CD8-positive, alpha-beta memory T cell (primary cell): ENCODE measurements around the gene CTSW. TPM values are rescaled to one million over a fixed set of nuclear protein-coding genes. Genes with fewer than 3 reads are reported as not detected.

Source experiments
- CTCF ChIA-PET: fragments of 350-600 bp; sonication (Branson Sonifier 250); formaldehyde crosslinking; loops from one replicate; lab custom pipeline; 2021; ENCODE audit warnings: antibody characterized with exemption; lab: Charles Lee
- POLR2A ChIA-PET: fragments of 350-600 bp; sonication (Branson Sonifier 250); formaldehyde crosslinking; loops from one replicate; lab custom pipeline; 2021; ENCODE audit warnings: antibody characterized with exemption; lab: Charles Lee
- DNase-seq, 5 donors: peaks; one replicate each; pipeline versions ENCODE4 v3.0.0 to v3.0.0-alpha.2; 2020 to 2022; ENCODE audit warnings: mixed read lengths in 1 of 5
- H3K27ac ChIP-seq: one replicate; pipeline ENCODE4 v1.7.0; 2013; ENCODE audit warnings: low read depth, mild to moderate bottlenecking, low read length, moderate library complexity
- H3K27me3 ChIP-seq: 2 replicates; pipeline ENCODE4 v1.7.0; 2013; ENCODE audit warnings: low read length, mild to moderate bottlenecking; ENCODE audit not compliant: insufficient read depth, poor library complexity, severe bottlenecking
- H3K36me3 ChIP-seq: 2 replicates; pipeline ENCODE4 v1.7.0; 2013; ENCODE audit warnings: mild to moderate bottlenecking, low read length, moderate library complexity; ENCODE audit not compliant: insufficient read depth
- H3K4me1 ChIP-seq: 2 replicates; pipeline ENCODE4 v1.7.0; 2013; ENCODE audit warnings: mild to moderate bottlenecking, low read length, moderate library complexity; ENCODE audit not compliant: insufficient read depth
- H3K4me3 ChIP-seq: 2 replicates; pipeline ENCODE4 v1.7.0; 2013; ENCODE audit warnings: mild to moderate bottlenecking, low read length
- H3K9me3 ChIP-seq: 2 replicates; pipeline ENCODE4 v1.7.0; 2013; ENCODE audit warnings: mild to moderate bottlenecking, low read length
- H3K27ac Mint-ChIP-seq, 8 donors: one replicate each; pipeline ENCODE4 v1.8.0; 2020 to 2021; ENCODE audit warnings: mixed read lengths in 8 of 8, mild to moderate bottlenecking in 6 of 8, inconsistent platforms in 3 of 8, moderate library complexity in 3 of 8
- H3K27me3 Mint-ChIP-seq, 2 donors: one replicate each; pipeline ENCODE4 v1.8.0; 2020 to 2021; ENCODE audit warnings: mixed read lengths in 2 of 2, mild to moderate bottlenecking in 1 of 2, moderate library complexity in 1 of 2
- H3K36me3 Mint-ChIP-seq, 3 donors: one replicate each; pipeline ENCODE4 v1.8.0; 2020 to 2021; ENCODE audit warnings: mixed read lengths in 3 of 3, inconsistent platforms in 1 of 3, mild to moderate bottlenecking in 1 of 3
- H3K4me1 Mint-ChIP-seq, 3 donors: one replicate each; pipeline ENCODE4 v1.8.0; 2020 to 2021; ENCODE audit warnings: mixed read lengths in 3 of 3, inconsistent platforms in 1 of 3, mild to moderate bottlenecking in 1 of 3
- H3K4me3 Mint-ChIP-seq, 7 donors: one replicate each; pipeline ENCODE4 v1.8.0; 2020 to 2021; ENCODE audit warnings: mixed read lengths in 7 of 7, mild to moderate bottlenecking in 6 of 7, moderate library complexity in 4 of 7, inconsistent platforms in 2 of 7
- H3K9me3 Mint-ChIP-seq, 5 donors: one replicate each; pipeline ENCODE4 v1.8.0; 2020 to 2022; ENCODE audit warnings: mixed read lengths in 5 of 5, mild to moderate bottlenecking in 3 of 5, moderate library complexity in 2 of 5, inconsistent platforms in 1 of 5
- polyA plus RNA-seq: library from polyadenylated mRNA; unstranded; fragments of 300-500 nt; fragmentation: Illumina TruSeq; gene quantifications from one replicate; pipeline ENCODE4 v1.2.3, GENCODE V29; 2021
- total RNA-seq, 2 experiments: library from RNA; stranded (reverse); gene quantifications; one replicate each; pipeline ENCODE4 v1.2.3, GENCODE V29; 2021

Gene CTSW
- total and polyA plus RNA-seq, 3 experiments from 2014 or later = 40.9 to 1,046 (median 44.3) TPM

DNA sequence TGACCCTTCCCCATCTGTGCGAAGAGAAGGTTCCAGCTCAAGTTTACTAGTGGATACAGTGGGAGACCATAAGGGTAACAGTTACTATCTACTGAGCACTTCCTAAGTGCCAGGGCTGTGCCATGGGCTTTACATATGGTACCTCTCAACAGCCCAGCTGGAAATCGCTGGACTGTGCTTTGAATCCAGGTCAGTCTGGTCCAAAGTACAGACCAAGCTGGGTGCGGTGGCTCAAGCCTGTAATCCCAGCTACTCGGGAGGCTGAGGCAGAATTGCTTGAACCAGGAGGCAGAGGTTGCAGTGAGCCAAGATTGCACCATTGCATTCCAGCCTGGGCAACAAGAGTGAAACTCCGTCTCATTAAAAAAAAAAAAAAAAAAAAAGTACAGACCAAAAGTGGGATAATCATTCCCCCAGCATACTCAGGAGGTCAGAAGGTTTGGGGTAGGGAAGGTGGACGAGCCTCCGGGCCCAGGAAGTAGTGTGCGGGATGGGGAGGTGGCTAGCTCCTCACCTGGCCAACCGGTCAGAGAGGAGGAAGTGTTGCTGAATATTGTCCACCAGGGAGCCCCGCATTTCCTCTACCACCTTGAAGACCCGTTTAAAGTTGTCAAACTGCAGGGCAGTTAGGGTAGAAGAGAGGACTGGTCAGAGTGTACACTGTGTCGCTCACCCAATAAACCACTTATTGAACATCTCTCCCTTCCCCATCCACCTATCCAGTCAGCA lies 6.3 kb downstream of the CTSW start:
- H3K4me3 ChIP-seq = no peak overlapping the region
- H3K27me3 ChIP-seq = no peaks in the 10 kb centered on the region
- Mint-ChIP-seq H3K4me3 (peak overlapping the region in 3 of 7 donors; percentile 87 to 92 (median 89)), H3K4me1 (peaks cover 49 to 64% (median 61%) of the 10 kb centered on the region in 3 donors), H3K27ac (peak overlapping the region in 5 of 8 donors; percentile 14 to 97 (median 62)), H3K9me3 (no peaks in the 10 kb centered on the region), H3K27me3 (no peaks in the 10 kb centered on the region), H3K36me3 (peaks cover 0 to 52% (median 0%) of the 10 kb centered on the region in 3 donors)
- peaks cover 41% of the 10 kb centered on the region for H3K4me1 ChIP-seq
- H3K9me3 ChIP-seq = no peaks in the 10 kb centered on the region
- no peak for DNase-seq
- POLR2A ChIA-PET = interaction anchor here (0.7 to 2.3 kb wide), 7 partner anchors 12 to 100 kb away, joined by 3 to 14 read pairs (median 4); partner anchors contain the start of genes CFL1 and MUS81
- CTCF ChIA-PET = interaction anchor here (1.0 to 21.9 kb wide), 13 partner anchors 8 to 175 kb away, joined by 3 to 560 read pairs (median 16); partner anchors contain the start of genes BANF1, CFL1, CTSW and EFEMP2
- H3K27ac ChIP-seq = no peak overlapping the region
- H3K36me3 ChIP-seq = peaks cover 17% of the 10 kb centered on the region

DNA sequence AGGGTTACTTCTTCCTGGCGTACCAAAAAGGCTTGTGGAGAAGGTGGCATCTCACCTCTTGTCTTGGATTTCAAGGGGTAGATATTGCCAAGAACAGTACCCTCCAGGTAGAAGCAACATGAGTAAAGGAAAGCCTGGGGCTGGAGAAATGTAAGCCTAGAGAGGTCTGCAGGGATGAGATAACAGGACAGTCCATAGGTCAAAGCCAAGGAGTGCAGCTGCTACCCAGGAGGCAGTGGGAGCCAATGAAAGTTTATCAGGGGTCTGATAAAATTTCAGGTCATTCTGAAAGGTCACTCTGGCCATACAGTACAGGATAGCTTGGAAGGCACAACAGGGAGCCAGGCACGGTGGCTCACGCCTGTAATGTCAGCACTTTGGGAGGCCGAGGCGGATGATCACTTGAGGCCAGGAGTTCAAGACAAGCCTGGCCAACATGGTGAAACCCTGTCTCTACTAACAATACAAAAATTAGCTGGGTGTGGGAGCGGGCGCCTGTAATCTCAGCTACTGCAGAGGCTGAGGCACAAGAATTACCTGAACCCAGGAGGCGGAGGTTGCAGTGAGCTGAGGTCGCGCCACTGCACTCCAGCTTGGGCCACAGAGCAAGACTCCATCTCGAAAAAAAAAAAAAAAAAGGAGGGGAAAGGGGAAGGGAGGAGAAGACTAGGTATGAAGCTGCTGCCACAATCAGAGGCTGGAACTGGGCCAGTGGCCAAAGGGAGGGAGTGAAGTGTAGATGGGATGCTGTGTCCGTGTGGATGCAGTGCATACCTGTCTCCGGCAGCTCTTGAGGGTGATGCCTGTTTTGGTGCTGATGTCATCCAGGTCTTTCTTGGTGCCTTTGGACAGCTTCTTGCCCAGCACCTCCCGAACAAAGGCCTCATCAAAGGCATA lies 7.4 kb downstream of the CTSW start:
- H3K27ac ChIP-seq = peak overlapping the region; percentile 87
- no peaks in the 10 kb centered on the region for H3K27me3 ChIP-seq
- ChIA-PET POLR2A (interaction anchor here (0.6 to 4.5 kb wide), 5 partner anchors 13 to 45 kb away, joined by 3 to 30 read pairs (median 5); partner anchors contain the start of genes C11orf68 and MUS81), CTCF (interaction anchor here (1.0 to 21.9 kb wide), 10 partner anchors 13 to 175 kb away, joined by 3 to 560 read pairs (median 14); partner anchors contain the start of genes C11orf68, CFL1, CTSW and EFEMP2)
- Mint-ChIP-seq H3K4me1 (peaks cover 43 to 60% (median 59%) of the 10 kb centered on the region in 3 donors), H3K36me3 (peaks cover 0 to 49% (median 0%) of the 10 kb centered on the region in 3 donors), H3K27ac (peak overlapping the region; percentile 84 to 99 (median 94)), H3K9me3 (no peaks in the 10 kb centered on the region), H3K4me3 (peak overlapping the region; percentile 83 to 97 (median 92)), H3K27me3 (no peaks in the 10 kb centered on the region)
- H3K9me3 ChIP-seq = no peaks in the 10 kb centered on the region
- peaks cover 17% of the 10 kb centered on the region for H3K36me3 ChIP-seq
- peak overlapping the region; percentile 94 for H3K4me3 ChIP-seq
- peaks cover 36% of the 10 kb centered on the region for H3K4me1 ChIP-seq
- no peak for DNase-seq

DNA sequence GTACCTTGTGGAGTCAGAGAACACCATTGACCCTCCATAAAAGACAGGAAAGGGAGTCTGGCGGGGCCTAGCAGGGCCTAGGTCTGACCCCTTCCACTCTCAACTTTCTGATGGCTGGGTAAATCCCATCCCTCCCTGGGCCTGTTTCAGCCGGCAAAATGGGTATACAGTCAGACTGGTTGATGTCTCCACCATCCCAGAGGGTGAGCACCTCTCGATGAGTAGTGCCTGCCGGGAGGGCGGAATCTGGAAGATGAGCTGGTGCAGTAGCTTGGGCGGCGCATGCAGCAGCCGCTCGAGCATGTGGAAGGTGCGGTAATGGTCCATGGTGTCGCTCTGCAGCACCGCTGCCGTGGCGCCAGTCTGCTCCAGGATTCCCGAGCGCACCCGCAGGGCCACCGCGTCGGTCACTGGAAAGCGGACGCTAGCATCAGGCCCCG lies 8.1 kb downstream of the CTSW start:
- no peaks in the 10 kb centered on the region for H3K9me3 ChIP-seq
- peak overlapping the region; percentile 94 for H3K4me3 ChIP-seq
- ChIA-PET POLR2A (interaction anchor here (0.5 to 6.0 kb wide), 20 partner anchors 13 to 273 kb away, joined by 3 to 140 read pairs (median 4); partner anchors contain the start of genes BANF1, C11orf68, CFL1 and KAT5), CTCF (interaction anchor here (0.6 to 21.9 kb wide), 30 partner anchors 12 to 329 kb away, joined by 3 to 560 read pairs (median 6); partner anchors contain the start of genes AP5B1, BANF1, C11orf68 and CFL1)
- Mint-ChIP-seq H3K9me3 (no peaks in the 10 kb centered on the region), H3K36me3 (peaks cover 0 to 43% (median 0%) of the 10 kb centered on the region in 3 donors), H3K27ac (peak overlapping the region; percentile 84 to 100 (median 96)), H3K4me3 (peak overlapping the region; percentile 83 to 97 (median 92)), H3K27me3 (no peaks in the 10 kb centered on the region), H3K4me1 (peaks cover 48 to 65% (median 64%) of the 10 kb centered on the region in 3 donors)
- H3K27me3 ChIP-seq = no peaks in the 10 kb centered on the region
- H3K4me1 ChIP-seq = peaks cover 43% of the 10 kb centered on the region
- peak overlapping the region; percentile 87 for H3K27ac ChIP-seq
- no peak for DNase-seq
- H3K36me3 ChIP-seq = peaks cover 11% of the 10 kb centered on the region

DNA sequence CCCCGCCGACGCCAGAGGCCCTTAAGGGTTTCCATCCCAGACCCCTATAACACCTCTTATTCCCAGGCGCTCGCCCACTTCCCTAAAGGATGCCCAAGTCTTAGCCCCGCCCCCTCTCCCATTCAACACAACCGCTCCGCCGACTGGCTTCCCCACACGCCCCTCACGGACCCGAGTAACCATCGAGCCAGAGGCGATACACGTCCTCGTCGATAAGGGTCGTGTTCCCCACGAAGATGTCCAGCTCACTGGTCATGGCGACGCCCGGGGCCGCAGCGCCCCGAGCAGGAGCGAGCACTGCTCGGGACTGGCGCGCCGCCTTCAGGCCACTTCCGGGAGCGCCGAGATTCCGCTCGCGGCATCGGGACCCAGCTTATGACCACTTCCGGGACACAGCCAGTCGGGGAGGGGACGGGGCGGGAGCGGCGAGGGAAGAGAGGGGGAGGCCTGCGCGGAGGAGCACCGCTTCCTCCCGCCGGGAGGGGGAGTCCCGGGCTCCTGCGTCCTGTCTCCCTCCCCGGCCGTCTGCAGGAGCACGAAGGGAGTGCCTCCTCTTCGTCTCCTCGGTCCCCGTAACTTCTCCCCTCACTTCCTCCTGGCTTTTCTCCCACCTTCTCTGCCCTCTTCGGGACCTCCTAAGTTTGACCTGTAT lies 8.7 kb downstream of the CTSW start, which contains the start of gene FIBP:
TSS of gene FIBP (minus strand) at position 309 of the 652 bp plus-strand sequence. CDS start at position 256, 53 bp downstream.
- H3K27ac ChIP-seq = peak within 1 kb of the TSS; percentile 87
- CTCF ChIA-PET = interaction anchor here (0.6 to 21.9 kb wide), 34 partner anchors 11 to 329 kb away, joined by 3 to 560 read pairs (median 4); partner anchors contain the start of genes AP5B1, BANF1, C11orf68 and CFL1
- H3K4me3 ChIP-seq = peak within 1 kb of the TSS; percentile 94
- H3K36me3 Mint-ChIP-seq = peaks cover 0 to 38% (median 0%) of the 10 kb centered on the region in 3 donors
- H3K4me3 Mint-ChIP-seq = peak within 1 kb of the TSS; percentile 83 to 97 (median 92)
- peak; percentile 89 to 98 (median 95) for DNase-seq
- H3K9me3 ChIP-seq = no peaks in the 10 kb centered on the region
- H3K4me1 ChIP-seq = peaks cover 48% of the 10 kb centered on the region
- no peaks in the 10 kb centered on the region for H3K9me3 Mint-ChIP-seq
- H3K27me3 ChIP-seq = no peaks in the 10 kb centered on the region
- POLR2A ChIA-PET = interaction anchor here (0.5 to 6.0 kb wide), 22 partner anchors 11 to 273 kb away, joined by 3 to 140 read pairs (median 4); partner anchors contain the start of genes BANF1, C11orf68, CFL1 and KAT5
- peaks cover 54 to 71% (median 69%) of the 10 kb centered on the region in 3 donors for H3K4me1 Mint-ChIP-seq
- peak within 1 kb of the TSS; percentile 84 to 100 (median 96) for H3K27ac Mint-ChIP-seq
- H3K36me3 ChIP-seq = peaks cover 9% of the 10 kb centered on the region
- no peaks in the 10 kb centered on the region for H3K27me3 Mint-ChIP-seq

DNA sequence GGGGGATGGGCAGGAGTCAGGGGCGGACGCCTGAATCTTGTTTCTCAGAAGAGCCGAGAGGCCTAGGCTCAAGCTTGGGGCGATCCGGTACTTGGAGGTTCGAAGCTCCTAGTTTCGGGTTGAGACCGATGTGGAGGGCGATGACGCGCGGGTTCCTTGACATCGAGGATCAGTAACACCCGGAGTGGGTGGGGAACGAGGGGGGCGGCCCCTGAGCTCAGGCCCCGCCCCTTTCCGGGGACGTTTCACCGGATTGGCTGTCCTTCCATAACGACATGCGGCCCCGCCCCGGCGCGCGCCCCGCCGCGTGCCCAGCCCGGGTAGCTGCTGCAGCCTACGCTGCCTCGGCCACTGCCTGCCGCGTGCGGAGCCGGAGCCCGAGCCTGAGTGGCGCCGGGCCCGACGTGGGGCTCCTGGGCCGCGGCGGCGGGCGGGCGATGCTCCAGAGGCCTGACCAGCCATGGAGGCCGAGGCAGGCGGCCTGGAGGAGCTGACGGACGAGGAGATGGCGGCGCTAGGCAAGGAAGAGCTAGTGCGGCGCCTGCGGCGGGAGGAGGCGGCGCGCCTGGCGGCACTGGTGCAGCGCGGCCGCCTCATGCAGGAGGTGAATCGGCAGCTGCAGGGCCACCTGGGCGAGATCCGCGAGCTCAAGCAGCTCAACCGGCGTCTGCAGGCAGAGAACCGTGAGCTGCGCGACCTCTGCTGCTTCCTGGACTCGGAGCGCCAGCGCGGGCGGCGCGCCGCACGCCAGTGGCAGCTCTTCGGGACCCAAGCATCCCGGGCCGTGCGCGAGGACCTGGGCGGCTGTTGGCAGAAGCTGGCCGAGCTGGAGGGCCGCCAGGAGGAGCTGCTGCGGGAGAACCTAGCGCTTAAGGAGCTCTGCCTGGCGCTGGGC lies 10.9 kb downstream of the CTSW start, which contains the start of gene CCDC85B:
TSS of gene CCDC85B (plus strand) at position 350 of the 895 bp plus-strand sequence. CDS start at position 461, 111 bp downstream.
- Mint-ChIP-seq H3K36me3 (peaks cover 0 to 17% (median 0%) of the 10 kb centered on the region in 3 donors), H3K4me3 (peak within 1 kb of the TSS; percentile 83 to 97 (median 92))

More for the DNA sequence above, 10.9 kb downstream of the CTSW start, which contains the start of gene CCDC85B:
- Histone ChIP-seq H3K27me3 (no peaks in the 10 kb centered on the region), H3K4me1 (peaks cover 55% of the 10 kb centered on the region), H3K4me3 (peak within 1 kb of the TSS; percentile 94), H3K27ac (peak within 1 kb of the TSS; percentile 87), H3K36me3 (no peaks in the 10 kb centered on the region), H3K9me3 (no peaks in the 10 kb centered on the region)
- peak; percentile 97 to 99 (median 98) for DNase-seq
- CTCF ChIA-PET = interaction anchor here (0.5 to 21.9 kb wide), 34 partner anchors 9 to 1686 kb away, joined by 3 to 560 read pairs (median 4); partner anchors contain the start of genes AP5B1, C11orf68, CAPN1 and CFL1
- Mint-ChIP-seq H3K9me3 (no peaks in the 10 kb centered on the region), H3K4me1 (peaks cover 61 to 72% (median 69%) of the 10 kb centered on the region in 3 donors), H3K27ac (peak within 1 kb of the TSS; percentile 85 to 100 (median 96)), H3K27me3 (no peaks in the 10 kb centered on the region)
- POLR2A ChIA-PET = interaction anchor here (0.6 to 6.0 kb wide), 26 partner anchors 8 to 377 kb away, joined by 3 to 140 read pairs (median 4); partner anchors contain the start of genes BANF1, C11orf68, CFL1 and CTSW
